Tongue (tissue), 2 donors: ENCODE measurements around the gene RAB1A. TPM values are rescaled to one million over a fixed set of nuclear protein-coding genes. Genes with fewer than 3 reads are reported as not detected.

Experiments used
- DNase-seq: peaks from one replicate; pipeline ENCODE4 v3.0.0-alpha.2; 2015
- total RNA-seq: library from RNA; depleted of rRNA; stranded (reverse); fragments of >200 nt; gene quantifications from one replicate; pipeline ENCODE4 v1.2.3, GENCODE V29; 2014

Gene RAB1A
- total RNA-seq, 1 donor from 2014 or later, result 86.9 TPM

GRCh38 chr2:65093211-65093610 lies 36.7 kb downstream of the RAB1A start:
- no peak for DNase-seq

- no peak for DNase-seq
Observed at GRCh38 chr2:65092791-65093190, 37.1 kb downstream of the RAB1A start.

- DNase-seq, result no peak
Observed at GRCh38 chr2:65085148-65085547, 44.8 kb downstream of the RAB1A start.

- no peak for DNase-seq
Observed at GRCh38 chr2:65081232-65081685, 48.6 kb downstream of the RAB1A start.

- no peak for DNase-seq
Observed at GRCh38 chr2:65079017-65079416, 50.9 kb downstream of the RAB1A start.

- no peak for DNase-seq
Observed at GRCh38 chr2:65077898-65078297, 52.0 kb downstream of the RAB1A start.

- DNase-seq, result no peak
Observed at GRCh38 chr2:65076345-65076710, 53.6 kb downstream of the RAB1A start.

- DNase-seq, result no peak
Observed at GRCh38 chr2:65075605-65076344, 54.1 kb downstream of the RAB1A start.

- no peak for DNase-seq
Observed at GRCh38 chr2:65075176-65075575, 54.7 kb downstream of the RAB1A start.

GRCh38 chr2:65073879-65074565 lies 55.9 kb downstream of the RAB1A start:
- no peak for DNase-seq

- no peak for DNase-seq
Observed at GRCh38 chr2:65072181-65072970, 57.5 kb downstream of the RAB1A start.

- DNase-seq, result no peak
Observed at GRCh38 chr2:65071499-65072180, 58.3 kb downstream of the RAB1A start.

- no peak for DNase-seq
Observed at GRCh38 chr2:65070856-65071255, 59.0 kb downstream of the RAB1A start.

GRCh38 chr2:65070172-65070830 lies 59.6 kb downstream of the RAB1A start:
- no peak for DNase-seq

- DNase-seq, result no peak
Observed at GRCh38 chr2:65069439-65069824, 60.5 kb downstream of the RAB1A start.

GRCh38 chr2:65067806-65068553 lies 61.9 kb downstream of the RAB1A start:
- DNase-seq, result no peak

- peak; percentile 89 for DNase-seq
Observed at GRCh38 chr2:65064728-65065552, 65.0 kb downstream of the RAB1A start.

GRCh38 chr2:65062843-65063825 lies 66.8 kb downstream of the RAB1A start:
- DNase-seq, result peak; percentile 73

GRCh38 chr2:65061910-65062339 lies 68.0 kb downstream of the RAB1A start:
- no peak for DNase-seq
